ENCODE results near the gene KCNN3.

KCNN3 gene

GRCh38 chr1:154659823-154660592 is 210.1 kb downstream of the KCNN3 start:
- no peak for DNase-seq (ENCODE audit: low read depth)

GRCh38 chr1:154657556-154657955 is 212.5 kb downstream of the KCNN3 start:
- no peak for DNase-seq (ENCODE audit: low read depth)

- DNase-seq (ENCODE audit: low read depth), result no peak
These were observed 217.2 kb downstream of the KCNN3 start for GRCh38 chr1:154652893-154653292.
